ENCODE data around the gene SLC7A4.

DNA sequence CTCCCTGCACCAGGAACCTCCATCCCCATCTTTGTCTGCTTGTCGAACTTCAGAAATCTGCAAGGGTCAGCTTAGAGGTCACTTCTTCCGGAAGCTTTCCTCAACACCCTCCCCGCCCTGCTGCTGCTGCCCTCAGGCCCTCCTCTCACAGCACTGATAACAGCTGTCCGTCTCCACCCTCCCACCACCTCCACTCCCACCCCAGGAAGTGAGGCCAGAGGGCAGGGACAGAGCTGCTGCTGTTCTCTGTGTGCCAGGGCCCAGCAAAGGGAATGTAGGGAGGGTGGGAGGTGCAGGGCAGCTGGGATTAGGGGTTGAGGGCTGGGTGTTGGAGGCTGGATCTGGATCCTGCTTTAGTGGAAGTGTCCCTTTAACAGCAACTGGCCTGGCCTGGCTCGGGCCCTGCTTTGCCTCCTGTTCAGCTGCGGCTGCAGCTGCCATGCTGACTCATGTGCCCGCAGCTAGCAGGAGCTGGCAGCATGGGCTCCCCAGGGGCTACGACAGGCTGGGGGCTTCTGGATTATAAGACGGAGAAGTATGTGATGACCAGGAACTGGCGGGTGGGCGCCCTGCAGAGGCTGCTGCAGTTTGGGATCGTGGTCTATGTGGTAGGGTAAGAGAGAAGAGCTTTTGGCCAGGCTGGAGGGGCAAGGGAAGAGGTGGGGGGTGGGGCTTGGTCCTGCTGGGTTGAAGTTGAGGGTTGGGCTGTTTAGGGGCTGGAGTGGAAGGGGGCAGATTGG lies 17.5 kb downstream of the SLC7A4 start, which contains the start of gene P2RX6:
- TF ChIP-seq HDGF (IDR thresholded peaks at IDR 0.05; ENCODE audit: borderline replicate concordance) (no peak), SP1 (IDR thresholded peaks at IDR 0.05) (no peak), SUZ12 (IDR thresholded peaks at IDR 0.05) (no peak), CTBP1 (IDR thresholded peaks at IDR 0.05; ENCODE audit: borderline replicate concordance) (no peak), BHLHE40 (IDR thresholded peaks at IDR 0.05; ENCODE audit: borderline replicate concordance) (no peak), ELF4 (IDR thresholded peaks at IDR 0.05) (no peak), TARDBP (IDR thresholded peaks at IDR 0.05) (no peak), ARNT (IDR thresholded peaks at IDR 0.05) (no peak), L3MBTL2 (conservative IDR thresholded peaks at IDR 0.05) (no peak), FOXM1 (IDR thresholded peaks at IDR 0.05; ENCODE audit: borderline replicate concordance) (no peak), FOXA1 (IDR thresholded peaks at IDR 0.05) (no peak), LEF1 (IDR thresholded peaks at IDR 0.05; ENCODE audit: borderline replicate concordance) (no peak)

All from HEK293T (cell line).